GM11168 (cell line): ENCODE data around the gene PI16.

Experiments
- in situ Hi-C: fragments of 300-500 bp; cut with MboI; formaldehyde crosslinking; loops from one replicate; pipeline ENCODE4 v1.12.0; 2022; ENCODE audit warnings: low sequenced_read_pairs; ENCODE audit not compliant: unreplicated experiment

Gene PI16

GRCh38 chr6:36954262-36954931 lies at the start of gene PI16:
PI16 (plus strand) TSS chr6:36954738; CDS start chr6:36954761, 23 bp downstream.
- in situ Hi-C loops, result no loop called here

- in situ Hi-C loops, result no loop called here
Observed at GRCh38 chr6:36904851-36905393, 49.6 kb upstream of the PI16 start.

GRCh38 chr6:36906539-36907325 lies 47.8 kb upstream of the PI16 start:
- in situ Hi-C loops, result no loop called here

- in situ Hi-C loops, result no loop called here
Observed at GRCh38 chr6:36907781-36908180, 46.8 kb upstream of the PI16 start.

GRCh38 chr6:36908747-36909146 lies 45.8 kb upstream of the PI16 start:
- in situ Hi-C loops, result no loop called here

- in situ Hi-C loops, result no loop called here
Observed at GRCh38 chr6:36912030-36912454, 42.5 kb upstream of the PI16 start.

- in situ Hi-C loops, result no loop called here
Observed at GRCh38 chr6:36912586-36912985, 42.0 kb upstream of the PI16 start.

GRCh38 chr6:36913082-36913481 lies 41.5 kb upstream of the PI16 start:
- in situ Hi-C loops, result no loop called here

- in situ Hi-C loops, result no loop called here
Observed at GRCh38 chr6:36914227-36914794, 40.2 kb upstream of the PI16 start.

GRCh38 chr6:36915599-36915998 lies 38.9 kb upstream of the PI16 start:
- in situ Hi-C loops, result no loop called here

GRCh38 chr6:36916126-36916525 lies 38.4 kb upstream of the PI16 start:
- in situ Hi-C loops, result no loop called here

- in situ Hi-C loops, result no loop called here
Observed at GRCh38 chr6:36917541-36918193, 36.9 kb upstream of the PI16 start.

GRCh38 chr6:36920049-36920448 lies 34.5 kb upstream of the PI16 start:
- in situ Hi-C loops, result no loop called here

- in situ Hi-C loops, result no loop called here
Observed at GRCh38 chr6:36920546-36920945, 34.0 kb upstream of the PI16 start.

- in situ Hi-C loops, result no loop called here
Observed at GRCh38 chr6:36924131-36924530, 30.4 kb upstream of the PI16 start.

- in situ Hi-C loops, result no loop called here
Observed at GRCh38 chr6:36924778-36925374, 29.7 kb upstream of the PI16 start.

GRCh38 chr6:36925809-36926208 lies 28.7 kb upstream of the PI16 start:
- in situ Hi-C loops, result no loop called here

- in situ Hi-C loops, result no loop called here
Observed at GRCh38 chr6:36926708-36927513, 27.6 kb upstream of the PI16 start.
